Measurements from ENCODE around the gene RAB3IP.
"Not testable (repeated sequence)": the region's sequence is repeated elsewhere in the genome, so short reads cannot be mapped to it uniquely, and the experiment has no call there.

RAB3IP gene

GRCh38 chr12:69828897-69829296 lies 90.2 kb downstream of the RAB3IP start:
- H3K4me3 ChIP-seq (ENCODE audit: low read length) = no peak overlapping the region
- DNase-seq (ENCODE audit: low read depth, low spot score) = no peak

DNA sequence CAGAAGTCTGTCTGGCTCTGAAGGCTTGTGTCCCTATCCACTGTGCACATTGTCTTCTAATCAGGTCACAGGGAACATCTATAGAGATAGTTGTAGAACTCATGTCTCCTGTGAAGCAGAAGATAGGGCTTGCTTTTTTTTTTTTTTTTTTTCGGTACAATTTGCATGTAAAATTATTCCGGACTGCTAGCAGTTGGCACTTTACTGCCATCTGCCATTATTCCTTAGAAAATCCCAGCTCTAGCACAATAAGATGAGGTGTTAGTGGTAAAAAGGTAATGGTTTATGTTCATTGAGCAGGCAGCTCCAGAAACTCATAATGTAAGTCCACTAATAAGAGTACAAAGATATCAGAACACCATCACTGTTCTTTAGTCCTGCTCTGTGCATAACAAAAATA lies 95.0 kb downstream of the RAB3IP start:
- H3K4me3 ChIP-seq (ENCODE audit: low read length) = no peak overlapping the region
- no peak for DNase-seq (ENCODE audit: low read depth, low spot score)

GRCh38 chr12:69834147-69834546 lies 95.5 kb downstream of the RAB3IP start:
- no peak for DNase-seq (ENCODE audit: low read depth, low spot score)

DNA sequence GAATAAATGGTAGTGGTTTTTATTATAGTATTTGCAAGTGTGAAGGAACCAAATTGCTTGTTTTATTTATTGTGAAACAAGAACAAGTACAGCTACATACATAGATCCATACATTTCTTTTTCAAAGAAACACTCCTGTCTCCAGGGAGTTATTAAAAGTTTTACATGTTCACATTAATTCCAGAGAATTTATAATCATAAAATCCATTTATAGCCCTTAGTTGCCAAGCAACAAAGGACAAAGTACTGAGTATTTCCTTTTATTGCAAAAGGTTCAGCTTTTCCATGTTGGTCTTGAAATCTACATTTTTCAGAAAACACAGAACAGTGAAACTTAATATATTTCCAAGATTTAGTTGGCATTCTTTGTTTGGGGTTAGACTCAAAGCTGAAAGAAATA lies 95.9 kb downstream of the RAB3IP start:
- no peak overlapping the region for H3K4me3 ChIP-seq (ENCODE audit: low read length)
- DNase-seq (ENCODE audit: low read depth, low spot score) = no peak

More at GRCh38 chr12:69834147-69834546, 95.5 kb downstream of the RAB3IP start:
- no peak overlapping the region for H3K4me3 ChIP-seq (ENCODE audit: low read length)

DNA sequence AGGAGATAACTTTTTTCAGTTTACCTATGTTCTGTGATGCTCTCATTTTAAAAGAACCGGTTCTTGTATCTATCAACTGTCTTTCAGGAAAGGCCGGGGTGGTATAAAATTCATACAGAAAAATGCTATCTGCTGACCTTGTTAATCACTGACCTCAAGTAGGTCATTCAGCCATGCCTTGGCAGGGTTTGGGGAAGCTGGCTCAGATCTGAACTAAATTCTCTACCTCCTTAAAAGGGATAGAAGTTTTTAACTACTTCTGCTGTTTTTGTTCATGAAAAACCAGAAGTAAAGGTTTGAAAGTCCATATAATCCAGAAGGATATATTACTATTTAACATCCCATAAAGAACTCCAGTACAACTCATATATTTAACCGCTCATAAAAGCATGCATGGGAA lies 96.4 kb downstream of the RAB3IP start:
- no peak overlapping the region for H3K4me3 ChIP-seq (ENCODE audit: low read length)
- DNase-seq (ENCODE audit: low read depth, low spot score) = no peak

GRCh38 chr12:69836015-69836414 lies 97.4 kb downstream of the RAB3IP start:
- no peak overlapping the region for H3K4me3 ChIP-seq (ENCODE audit: low read length)
- no peak for DNase-seq (ENCODE audit: low read depth, low spot score)

DNA sequence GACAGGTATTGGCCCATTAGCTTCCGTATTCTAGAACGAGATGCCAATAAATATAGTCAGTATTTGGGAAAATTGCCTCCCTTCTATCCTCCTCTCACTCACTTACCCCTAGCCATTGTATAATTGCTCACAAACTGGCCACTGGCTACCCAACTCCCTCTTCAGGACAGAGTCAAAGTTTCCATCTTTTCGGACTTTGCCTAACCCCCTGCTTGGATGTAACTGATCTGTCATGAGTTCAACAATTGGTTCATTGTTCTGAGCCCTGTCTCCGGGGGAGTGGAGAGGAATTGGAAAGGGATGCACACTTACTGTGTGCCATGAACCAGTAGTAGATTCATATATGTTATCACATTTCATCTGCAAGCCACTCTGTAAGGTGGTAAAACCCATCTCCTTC lies 98.5 kb downstream of the RAB3IP start:
- DNase-seq (ENCODE audit: low read depth, low spot score) = no peak
- no peak overlapping the region for H3K4me3 ChIP-seq (ENCODE audit: low read length)

DNA sequence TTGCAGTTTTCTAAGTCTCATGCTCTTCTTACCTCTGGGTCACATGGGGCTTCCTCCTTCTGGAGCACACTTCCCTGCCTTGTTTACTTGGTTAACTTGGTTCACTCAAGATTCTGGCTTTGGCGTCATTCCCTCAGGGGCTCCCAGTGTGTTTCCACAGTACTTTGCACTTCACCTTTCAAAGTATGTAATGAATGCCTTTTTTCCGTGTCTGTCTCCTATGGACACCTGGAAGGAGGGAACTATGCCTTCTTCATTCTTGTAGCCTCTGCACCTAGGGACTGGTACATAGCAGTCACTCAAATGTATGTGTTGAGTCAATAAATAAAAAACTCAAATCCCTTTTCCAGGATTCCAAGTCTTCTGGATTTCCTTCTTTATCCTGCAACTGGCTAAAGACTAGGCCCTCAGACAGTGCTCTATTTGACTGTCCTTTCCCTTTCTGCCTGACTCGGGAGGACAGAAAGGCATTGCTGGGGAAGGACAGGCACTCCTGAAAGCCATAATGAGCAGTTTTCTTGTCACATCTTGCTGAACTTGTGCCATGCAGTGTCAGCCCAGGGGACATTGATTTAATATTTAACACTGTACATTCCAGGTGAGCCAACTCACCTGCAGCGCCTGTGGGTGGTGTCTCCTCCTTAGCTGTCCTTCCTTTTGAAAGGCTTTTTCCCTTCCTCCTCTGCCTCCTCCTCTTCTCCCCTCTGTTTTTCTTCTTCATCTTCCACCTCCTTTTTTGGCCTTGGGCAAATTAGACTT lies 99.2 kb downstream of the RAB3IP start:
- no peak for DNase-seq (ENCODE audit: low read depth, low spot score)
- no peak overlapping the region for H3K4me3 ChIP-seq (ENCODE audit: low read length)

GRCh38 chr12:69840727-69841126 lies 102.1 kb downstream of the RAB3IP start:
- no peak overlapping the region for H3K4me3 ChIP-seq (ENCODE audit: low read length)

GRCh38 chr12:69843608-69844007 lies 104.9 kb downstream of the RAB3IP start:
- no peak for DNase-seq (ENCODE audit: low read depth, low spot score)
- no peak overlapping the region for H3K4me3 ChIP-seq (ENCODE audit: low read length)

More at GRCh38 chr12:69840727-69841126, 102.1 kb downstream of the RAB3IP start:
- no peak for DNase-seq (ENCODE audit: low read depth, low spot score)

GRCh38 chr12:69844416-69844815 lies 105.8 kb downstream of the RAB3IP start:
- no peak for DNase-seq (ENCODE audit: low read depth, low spot score)
- H3K4me3 ChIP-seq (ENCODE audit: low read length) = no peak overlapping the region

- DNase-seq (ENCODE audit: low read depth, low spot score) = no peak
- H3K4me3 ChIP-seq (ENCODE audit: low read length) = no peak overlapping the region
Observed at GRCh38 chr12:69844836-69845235, 106.2 kb downstream of the RAB3IP start.

GRCh38 chr12:69846976-69847375 lies 108.3 kb downstream of the RAB3IP start:
- DNase-seq (ENCODE audit: low read depth, low spot score) = no peak
- no peak overlapping the region for H3K4me3 ChIP-seq (ENCODE audit: low read length)

DNA sequence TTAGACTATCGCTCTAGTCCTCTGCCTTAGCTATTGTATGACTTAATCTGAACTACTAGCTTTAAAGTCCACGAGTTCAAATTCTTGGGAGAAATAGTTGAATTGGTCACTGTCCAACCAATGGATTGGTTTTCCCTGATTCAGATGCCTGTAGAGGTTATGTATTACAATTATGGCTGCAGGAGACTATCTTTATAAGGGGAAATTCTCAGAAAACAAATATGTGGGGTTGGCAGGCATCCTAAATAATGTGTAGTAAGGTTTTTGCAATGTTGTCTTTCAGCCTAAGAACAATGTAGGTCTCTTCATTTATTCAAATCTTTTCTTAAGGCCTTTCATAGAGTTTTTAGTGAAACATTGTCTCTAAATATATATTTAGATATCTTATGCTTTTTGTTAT lies 113.3 kb downstream of the RAB3IP start:
- no peak for DNase-seq (ENCODE audit: low read depth, low spot score)
- no peak overlapping the region for H3K4me3 ChIP-seq (ENCODE audit: low read length)

GRCh38 chr12:69853176-69853961 lies 114.7 kb downstream of the RAB3IP start:
- not testable (repeated sequence) for H3K4me3 ChIP-seq (ENCODE audit: low read length); DNase-seq (ENCODE audit: low read depth, low spot score)

GRCh38 chr12:69866698-69867097 lies 128.0 kb downstream of the RAB3IP start:
- DNase-seq (ENCODE audit: low read depth, low spot score) = no peak
- no peak overlapping the region for H3K4me3 ChIP-seq (ENCODE audit: low read length)

- H3K4me3 ChIP-seq (ENCODE audit: low read length) = no peak overlapping the region
- no peak for DNase-seq (ENCODE audit: low read depth, low spot score)
Observed at GRCh38 chr12:69868695-69869094, 130.0 kb downstream of the RAB3IP start.

DNA sequence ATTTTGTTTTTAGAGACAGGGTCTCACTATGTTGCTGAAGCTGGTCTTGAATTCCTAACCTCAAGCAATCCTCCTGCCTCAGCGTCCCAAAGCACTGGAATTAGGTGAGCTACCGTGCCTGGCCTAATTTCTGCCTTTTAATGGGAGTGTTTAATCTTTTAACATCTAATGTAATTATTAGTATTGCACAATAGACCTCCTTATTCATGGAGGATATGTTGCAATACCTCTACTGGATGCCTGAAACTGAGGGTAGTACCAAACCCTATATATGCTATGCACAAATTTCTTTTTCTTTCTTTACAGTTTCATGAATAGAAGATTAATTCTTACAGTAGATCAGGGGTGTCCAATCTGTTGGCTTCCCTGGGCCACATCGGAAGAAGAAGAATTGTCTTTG lies 134.1 kb downstream of the RAB3IP start:
- no peak for DNase-seq (ENCODE audit: low read depth, low spot score)
- H3K4me3 ChIP-seq (ENCODE audit: low read length) = no peak overlapping the region
